Sigmoid colon (tissue), 4 donors: ENCODE results near the gene IRAK1.

ENCODE experiments used
- POLR2A ChIP-seq, 2 donors: fragments of 450-650 bp; IDR thresholded peaks; one replicate each; pipeline ENCODE4 v1.6.1; 2016; ENCODE audit warnings: antibody characterized with exemption in 2 of 2, mild to moderate bottlenecking in 2 of 2, moderate library complexity in 2 of 2
- POLR2AphosphoS5 ChIP-seq, 4 donors: sonication (generic); formaldehyde crosslinking; IDR thresholded peaks; one replicate each; pipeline ENCODE4 v1.6.1; 2017; ENCODE audit warnings: antibody characterized with exemption in 4 of 4
- TF ChIP-seq, protein P1 (sequence below), 4 experiments: fragments of 450-650 bp in 3 of 4; fragments of 200-600 bp in 1 of 4; IDR thresholded peaks; one replicate each; pipeline ENCODE4 v1.5.1; 2016 to 2019; ENCODE audit warnings: antibody characterized with exemption in 4 of 4, mild to moderate bottlenecking in 3 of 4, moderate library complexity in 2 of 4

DNA sequence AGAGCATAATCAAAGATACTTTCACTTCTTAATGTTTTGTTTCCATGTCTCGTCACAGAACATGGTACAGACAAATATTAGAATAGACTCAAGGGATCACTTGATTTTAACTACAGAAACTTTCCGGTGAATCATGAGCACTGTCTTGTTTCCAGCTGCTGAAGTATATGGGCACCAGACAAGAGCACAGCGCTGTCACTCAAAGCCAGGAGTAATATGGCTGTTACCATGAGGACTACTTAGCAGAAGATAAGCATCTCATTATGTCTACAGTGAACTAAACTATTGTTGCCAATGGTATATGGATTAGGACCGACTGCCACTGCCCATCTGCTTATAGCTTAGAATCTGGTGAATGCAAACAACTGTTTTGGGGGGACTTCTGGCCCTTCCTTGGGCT lies 43.5 kb upstream of the IRAK1 start:
- TF ChIP-seq POLR2A (IDR thresholded peaks at IDR 0.05), result no peak
- TF ChIP-seq POLR2AphosphoS5 (IDR thresholded peaks at IDR 0.05), result no peak
- TF ChIP-seq, protein P1, sequence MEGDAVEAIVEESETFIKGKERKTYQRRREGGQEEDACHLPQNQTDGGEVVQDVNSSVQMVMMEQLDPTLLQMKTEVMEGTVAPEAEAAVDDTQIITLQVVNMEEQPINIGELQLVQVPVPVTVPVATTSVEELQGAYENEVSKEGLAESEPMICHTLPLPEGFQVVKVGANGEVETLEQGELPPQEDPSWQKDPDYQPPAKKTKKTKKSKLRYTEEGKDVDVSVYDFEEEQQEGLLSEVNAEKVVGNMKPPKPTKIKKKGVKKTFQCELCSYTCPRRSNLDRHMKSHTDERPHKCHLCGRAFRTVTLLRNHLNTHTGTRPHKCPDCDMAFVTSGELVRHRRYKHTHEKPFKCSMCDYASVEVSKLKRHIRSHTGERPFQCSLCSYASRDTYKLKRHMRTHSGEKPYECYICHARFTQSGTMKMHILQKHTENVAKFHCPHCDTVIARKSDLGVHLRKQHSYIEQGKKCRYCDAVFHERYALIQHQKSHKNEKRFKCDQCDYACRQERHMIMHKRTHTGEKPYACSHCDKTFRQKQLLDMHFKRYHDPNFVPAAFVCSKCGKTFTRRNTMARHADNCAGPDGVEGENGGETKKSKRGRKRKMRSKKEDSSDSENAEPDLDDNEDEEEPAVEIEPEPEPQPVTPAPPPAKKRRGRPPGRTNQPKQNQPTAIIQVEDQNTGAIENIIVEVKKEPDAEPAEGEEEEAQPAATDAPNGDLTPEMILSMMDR (IDR thresholded peaks at IDR 0.05), result no peak
